Neural crest cell (in vitro differentiated cells): ENCODE data around the gene EME1. TPM values are rescaled to one million over a fixed set of nuclear protein-coding genes. Genes with fewer than 3 reads are reported as not detected.
A peak's percentile ranks its signal among the peaks of the same experiment; 100 is the strongest.

ENCODE experiments used
- DNase-seq: peaks from one replicate; pipeline ENCODE4 v3.0.0; 2021; ENCODE audit warnings: low read depth, mixed read lengths, low spot score
- H3K27ac Mint-ChIP-seq: one replicate; pipeline ENCODE4 v1.8.0; 2021; ENCODE audit warnings: mild to moderate bottlenecking, mixed read lengths; ENCODE audit not compliant: unreplicated experiment
- H3K27me3 Mint-ChIP-seq: 2 replicates; pipeline ENCODE4 v1.8.0; 2021; ENCODE audit warnings: low read depth, mild to moderate bottlenecking, mixed read lengths
- H3K36me3 Mint-ChIP-seq: 2 replicates; pipeline ENCODE4 v1.8.0; 2021; ENCODE audit warnings: low read depth, mild to moderate bottlenecking, mixed read lengths
- H3K4me1 Mint-ChIP-seq: 2 replicates; pipeline ENCODE4 v1.8.0; 2021; ENCODE audit warnings: mixed read lengths
- H3K4me3 Mint-ChIP-seq: one replicate; pipeline ENCODE4 v1.8.0; 2021; ENCODE audit warnings: mild to moderate bottlenecking, mixed read lengths
- H3K9me3 Mint-ChIP-seq: 2 replicates; pipeline ENCODE4 v1.8.0; 2021; ENCODE audit warnings: mixed read lengths
- CTCF ChIP-seq: fragments of 200-600 bp; sonication (generic); conservative IDR thresholded peaks from 2 replicates; pipeline ENCODE4 v1.5.0; 2021; ENCODE audit warnings: antibody characterized with exemption, mild to moderate bottlenecking
- total RNA-seq: library from RNA; stranded (reverse); gene quantifications from 2 replicates; pipeline ENCODE4 v1.2.1, GENCODE V29; 2021

EME1 gene
- total RNA-seq, 1 donor from 2014 or later: 31.4 TPM

DNA sequence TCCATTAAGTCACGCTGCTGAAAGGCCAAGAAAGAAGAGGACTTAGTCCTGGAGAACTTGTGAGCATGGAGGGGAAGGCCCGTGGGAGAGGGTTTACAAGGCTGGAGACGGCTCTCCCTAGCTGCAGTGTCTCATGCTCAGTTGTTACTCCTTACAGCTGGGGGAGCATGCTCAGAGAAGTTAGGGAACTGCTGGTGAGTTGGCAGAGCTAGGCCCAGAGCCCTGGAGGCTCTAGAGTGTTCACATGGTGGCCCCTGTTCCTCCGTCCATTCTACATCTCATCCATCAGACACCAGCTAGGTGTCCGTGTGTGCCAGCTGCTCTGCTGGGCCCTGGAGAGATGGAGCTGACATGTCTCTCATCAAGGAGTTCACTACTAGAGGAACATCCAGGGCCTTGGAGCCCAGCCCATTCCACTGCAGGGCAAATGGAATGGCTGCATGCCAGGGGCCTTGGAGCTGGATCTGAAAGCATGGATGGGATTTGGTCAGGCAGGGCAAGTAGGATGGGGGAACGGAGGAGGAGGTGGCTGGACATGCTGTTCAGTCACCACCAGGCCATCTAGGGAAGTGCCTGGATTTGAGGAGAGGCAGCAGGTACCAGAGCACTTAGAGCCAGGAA lies 20.8 kb upstream of the EME1 start:
- H3K27ac Mint-ChIP-seq: peak overlapping the region; percentile 20
- DNase-seq: no peak
- peaks cover 19% of the 10 kb centered on the region for H3K4me1 Mint-ChIP-seq
- no peaks in the 10 kb centered on the region for H3K27me3 Mint-ChIP-seq
- H3K9me3 Mint-ChIP-seq: no peaks in the 10 kb centered on the region
- peaks cover 7% of the 10 kb centered on the region for H3K36me3 Mint-ChIP-seq
- TF ChIP-seq CTCF: no peak
- H3K4me3 Mint-ChIP-seq: peak overlapping the region; percentile 42

GRCh38 chr17:50352693-50353599 lies 20.1 kb upstream of the EME1 start:
- Mint-ChIP-seq H3K27me3 (no peaks in the 10 kb centered on the region), H3K4me1 (peaks cover 11% of the 10 kb centered on the region), H3K4me3 (peak overlapping the region; percentile 31), H3K27ac (no peak overlapping the region), H3K36me3 (peaks cover 7% of the 10 kb centered on the region), H3K9me3 (no peaks in the 10 kb centered on the region)
- no peak for TF ChIP-seq CTCF
- no peak for DNase-seq

- Mint-ChIP-seq H3K4me1 (peaks cover 4% of the 10 kb centered on the region), H3K27me3 (no peaks in the 10 kb centered on the region), H3K36me3 (peaks cover 7% of the 10 kb centered on the region), H3K4me3 (peak overlapping the region; percentile 31), H3K9me3 (no peaks in the 10 kb centered on the region), H3K27ac (no peak overlapping the region)
- DNase-seq: no peak
- no peak for TF ChIP-seq CTCF
Measured at GRCh38 chr17:50353600-50354195, 19.3 kb upstream of the EME1 start.

- Mint-ChIP-seq H3K4me3 (no peak overlapping the region), H3K36me3 (peaks cover 7% of the 10 kb centered on the region), H3K4me1 (no peaks in the 10 kb centered on the region), H3K27me3 (no peaks in the 10 kb centered on the region), H3K9me3 (no peaks in the 10 kb centered on the region), H3K27ac (no peak overlapping the region)
- no peak for DNase-seq
- TF ChIP-seq CTCF: no peak
Measured at GRCh38 chr17:50354198-50354597, 18.8 kb upstream of the EME1 start.

- H3K27me3 Mint-ChIP-seq: no peaks in the 10 kb centered on the region
- no peak overlapping the region for H3K4me3 Mint-ChIP-seq
- H3K36me3 Mint-ChIP-seq: peaks cover 7% of the 10 kb centered on the region
- no peaks in the 10 kb centered on the region for H3K4me1 Mint-ChIP-seq
- TF ChIP-seq CTCF: no peak
- no peak overlapping the region for H3K27ac Mint-ChIP-seq
- no peaks in the 10 kb centered on the region for H3K9me3 Mint-ChIP-seq
- DNase-seq: no peak
Measured at GRCh38 chr17:50354776-50355175, 18.3 kb upstream of the EME1 start.
